ENCODE results near the gene IPO9. TPM values are rescaled to one million over a fixed set of nuclear protein-coding genes. Genes with fewer than 3 reads are reported as not detected.
A peak's percentile ranks its signal among the peaks of the same experiment; 100 is the strongest.

Gene IPO9
- polyA plus RNA-seq, 1 donor (not counting 4 experiments of a cell fraction or from before 2014, with no cell fraction given): 38.9 TPM

DNA sequence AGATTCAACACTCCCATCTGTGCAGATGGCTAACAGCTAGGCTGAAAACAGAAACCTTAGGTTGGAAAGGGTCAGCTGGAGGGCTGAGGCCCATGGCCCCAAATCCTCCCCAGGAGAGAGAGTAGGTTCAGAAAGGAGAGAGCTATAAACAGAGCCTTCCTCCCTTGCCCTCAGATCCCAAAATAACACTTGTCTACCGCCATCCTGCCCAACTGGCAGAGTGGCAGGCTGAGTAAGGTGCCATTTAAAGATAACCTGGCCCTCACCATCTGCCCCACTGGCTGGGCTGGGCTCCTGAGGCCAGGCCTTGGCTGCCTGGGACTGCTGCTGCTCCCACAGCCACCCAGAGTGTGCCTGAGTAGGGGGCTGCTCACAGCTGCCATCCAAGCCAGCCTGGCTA lies 55.5 kb downstream of the IPO9 start:
- TF ChIP-seq, protein P1, sequence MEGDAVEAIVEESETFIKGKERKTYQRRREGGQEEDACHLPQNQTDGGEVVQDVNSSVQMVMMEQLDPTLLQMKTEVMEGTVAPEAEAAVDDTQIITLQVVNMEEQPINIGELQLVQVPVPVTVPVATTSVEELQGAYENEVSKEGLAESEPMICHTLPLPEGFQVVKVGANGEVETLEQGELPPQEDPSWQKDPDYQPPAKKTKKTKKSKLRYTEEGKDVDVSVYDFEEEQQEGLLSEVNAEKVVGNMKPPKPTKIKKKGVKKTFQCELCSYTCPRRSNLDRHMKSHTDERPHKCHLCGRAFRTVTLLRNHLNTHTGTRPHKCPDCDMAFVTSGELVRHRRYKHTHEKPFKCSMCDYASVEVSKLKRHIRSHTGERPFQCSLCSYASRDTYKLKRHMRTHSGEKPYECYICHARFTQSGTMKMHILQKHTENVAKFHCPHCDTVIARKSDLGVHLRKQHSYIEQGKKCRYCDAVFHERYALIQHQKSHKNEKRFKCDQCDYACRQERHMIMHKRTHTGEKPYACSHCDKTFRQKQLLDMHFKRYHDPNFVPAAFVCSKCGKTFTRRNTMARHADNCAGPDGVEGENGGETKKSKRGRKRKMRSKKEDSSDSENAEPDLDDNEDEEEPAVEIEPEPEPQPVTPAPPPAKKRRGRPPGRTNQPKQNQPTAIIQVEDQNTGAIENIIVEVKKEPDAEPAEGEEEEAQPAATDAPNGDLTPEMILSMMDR (optimal IDR thresholded peaks at IDR 0.05 in 1 of 3, IDR thresholded peaks at IDR 0.05 in 1 of 3, conservative IDR thresholded peaks at IDR 0.05 in 1 of 3; ENCODE audit: extremely low read depth in 1 of 3, insufficient read depth in 2 of 3, low read length in 3 of 3): no peak
- no peak for TF ChIP-seq EZH2 (IDR thresholded peaks at IDR 0.05; ENCODE audit: low read length)
- dilution Hi-C loops (cut with MboI; ENCODE audit: extremely low pct_ligation_motif_present, low sequenced_read_pairs): no loop called here
- Histone ChIP-seq H4K20me1 (ENCODE audit: control insufficient read depth, extremely low read depth, insufficient read depth, low read length) (no peaks in the 10 kb centered on the region), H3K9me3 (ENCODE audit: control insufficient read depth, low read depth, low read length) (no peaks in the 10 kb centered on the region), H3K4me2 (ENCODE audit: control insufficient read depth, extremely low read depth, insufficient read depth, low read depth, low read length) (no peak overlapping the region), H3K36me3 (ENCODE audit: control insufficient read depth in 2 of 2, extremely low read depth in 1 of 2, insufficient read depth in 2 of 2, low read length in 2 of 2) (no peaks in the 10 kb centered on the region), H3K27ac (ENCODE audit: control insufficient read depth, insufficient read depth, low read length) (no peak overlapping the region), H2AFZ (ENCODE audit: control insufficient read depth, low read length) (no peak overlapping the region), H3K27me3 (ENCODE audit: control insufficient read depth, extremely low read depth, insufficient read depth, low read length) (peaks cover 18% of the 10 kb centered on the region), H3K9ac (ENCODE audit: control insufficient read depth, extremely low read depth, insufficient read depth, low read length) (no peak overlapping the region), H3K4me1 (ENCODE audit: control insufficient read depth, extremely low read depth, insufficient read depth, low read length) (peaks cover 38% of the 10 kb centered on the region), H3K9me1 (ENCODE audit: control insufficient read depth, extremely low read depth, insufficient read depth, low read length) (peaks cover 5% of the 10 kb centered on the region), H3K4me3 (ENCODE audit: control insufficient read depth in 2 of 3, extremely low read depth in 1 of 3, insufficient read depth in 2 of 3, low read depth in 1 of 3, low read length in 3 of 3) (no peak overlapping the region), H3K79me2 (ENCODE audit: control insufficient read depth, insufficient read depth, low read length) (no peaks in the 10 kb centered on the region)
- DNase-seq (ENCODE audit: low read depth, low spot score) (no peak), FAIRE-seq (no peak)

GRCh38 chr1:201885531-201886075 lies 56.6 kb downstream of the IPO9 start:
- dilution Hi-C loops (cut with MboI; ENCODE audit: extremely low pct_ligation_motif_present, low sequenced_read_pairs): no loop called here
- Histone ChIP-seq H3K36me3 (ENCODE audit: control insufficient read depth in 2 of 2, extremely low read depth in 1 of 2, insufficient read depth in 2 of 2, low read length in 2 of 2) (no peaks in the 10 kb centered on the region), H3K4me2 (ENCODE audit: control insufficient read depth, extremely low read depth, insufficient read depth, low read depth, low read length) (peak overlapping the region; percentile 34), H3K9me3 (ENCODE audit: control insufficient read depth, low read depth, low read length) (no peaks in the 10 kb centered on the region), H4K20me1 (ENCODE audit: control insufficient read depth, extremely low read depth, insufficient read depth, low read length) (no peaks in the 10 kb centered on the region), H3K9ac (ENCODE audit: control insufficient read depth, extremely low read depth, insufficient read depth, low read length) (no peak overlapping the region), H3K9me1 (ENCODE audit: control insufficient read depth, extremely low read depth, insufficient read depth, low read length) (peaks cover 5% of the 10 kb centered on the region), H2AFZ (ENCODE audit: control insufficient read depth, low read length) (no peak overlapping the region), H3K79me2 (ENCODE audit: control insufficient read depth, insufficient read depth, low read length) (no peaks in the 10 kb centered on the region), H3K4me3 (ENCODE audit: control insufficient read depth in 2 of 3, extremely low read depth in 1 of 3, insufficient read depth in 2 of 3, low read depth in 1 of 3, low read length in 3 of 3) (no peak overlapping the region), H3K27me3 (ENCODE audit: control insufficient read depth, extremely low read depth, insufficient read depth, low read length) (peaks cover 18% of the 10 kb centered on the region), H3K27ac (ENCODE audit: control insufficient read depth, insufficient read depth, low read length) (no peak overlapping the region), H3K4me1 (ENCODE audit: control insufficient read depth, extremely low read depth, insufficient read depth, low read length) (peaks cover 38% of the 10 kb centered on the region)
- no peak for DNase-seq (ENCODE audit: low read depth, low spot score)
- no peak for TF ChIP-seq EZH2 (IDR thresholded peaks at IDR 0.05; ENCODE audit: low read length)
- TF ChIP-seq, protein P1 (optimal IDR thresholded peaks at IDR 0.05 in 1 of 3, IDR thresholded peaks at IDR 0.05 in 1 of 3, conservative IDR thresholded peaks at IDR 0.05 in 1 of 3; ENCODE audit: extremely low read depth in 1 of 3, insufficient read depth in 2 of 3, low read length in 3 of 3): no peak
- FAIRE-seq: peak; percentile 76
